HepG2 (cell line): ENCODE data around the gene SESN2. TPM values are rescaled to one million over a fixed set of nuclear protein-coding genes. Genes with fewer than 3 reads are reported as not detected.

Experiments used
- ATAC-seq: fragments of 200-7000 bp; cut with Tn5 transposase; 3 replicates; pipeline ENCODE4 v1.9.1; 2020; ENCODE audit warnings: mild to moderate bottlenecking, moderate library complexity
- BruUV-seq: library from RNA; stranded (reverse); fragments of 400-500 nt; replicated peaks from 2 replicates; lab custom pipeline; 2021; lab: Mats Ljungman, UMichigan
- CTCF ChIA-PET: fragments of 300-600 bp; formaldehyde crosslinking; extraction: SDS; loops from one replicate; lab custom pipeline; 2021; ENCODE audit warnings: low total read pairs, inconsistent platforms, low intra/inter-chr PET ratio; lab: Yijun Ruan, JAX
- POLR2A ChIA-PET: fragments of 350-600 bp; sonication (Branson Sonifier 250); formaldehyde crosslinking; loops from one replicate; lab custom pipeline; 2020; ENCODE audit warnings: antibody characterized with exemption, inconsistent platforms; lab: Yijun Ruan, JAX
- DNase-seq: peaks from one replicate; pipeline ENCODE4 v3.0.0-alpha.2; 2015; ENCODE audit warnings: low spot score
- FAIRE-seq: peaks from 3 replicates; lab custom pipeline; 2011; peaks lifted over from hg19 to GRCh38; lab: Jason Lieb, UNC
- H2AFZ ChIP-seq: one replicate; pipeline ENCODE4 v1.6.1; 2011; ENCODE audit warnings: low read length, inconsistent platforms
- H3K27ac ChIP-seq: fragments of 300-600 bp; 3 replicates; pipeline ENCODE4 v1.8.0; 2011; ENCODE audit warnings: mixed run types, mild to moderate bottlenecking, mixed read lengths, low read length, inconsistent platforms; ENCODE audit not compliant: insufficient read depth; ENCODE audit errors: extremely low read length
- H3K27me3 ChIP-seq, 2 experiments: fragments of 200-600 bp in 1 of 2; 2 replicates in 1 of 2; 3 replicates in 1 of 2; pipeline versions ENCODE4 v1.6.0 to v1.8.0; 2011; ENCODE audit warnings: low read length in 2 of 2, mild to moderate bottlenecking in 2 of 2, moderate library complexity in 2 of 2, inconsistent platforms in 1 of 2; ENCODE audit not compliant: insufficient read depth in 2 of 2, control insufficient read depth in 1 of 2
- H3K36me3 ChIP-seq, 2 experiments: fragments of 200-600 bp in 1 of 2; replicated peaks in 1 of 2; 2 replicates in 1 of 2; 3 replicates in 1 of 2; pipeline versions ENCODE4 v1.5.1 to v1.8.0; 2011; ENCODE audit warnings: low read length in 2 of 2, inconsistent platforms in 1 of 2; ENCODE audit not compliant: insufficient read depth in 2 of 2, control insufficient read depth in 1 of 2
- H3K4me1 ChIP-seq: 2 replicates; pipeline ENCODE4 v1.5.1; 2012; ENCODE audit warnings: low read length, inconsistent platforms; ENCODE audit not compliant: insufficient read depth
- H3K4me2 ChIP-seq: 2 replicates; pipeline ENCODE4 v1.6.0; 2011; ENCODE audit warnings: low read depth, low read length, inconsistent platforms
- H3K4me3 ChIP-seq, 3 experiments: fragments of 200-600 bp in 1 of 3; sonication (generic), shearing (Covaris generic) in 1 of 3; replicated peaks in 1 of 3; 2 replicates each; pipeline ENCODE4 v1.5.1; 2011 to 2016; ENCODE audit warnings: low read length in 3 of 3, inconsistent platforms in 2 of 3, low read depth in 2 of 3, mild to moderate bottlenecking in 2 of 3, control low read depth in 1 of 3, mixed read lengths in 1 of 3; ENCODE audit not compliant: insufficient read depth in 1 of 3
- H3K79me2 ChIP-seq: one replicate; pipeline ENCODE4 v1.6.1; 2011; ENCODE audit warnings: low read length, inconsistent platforms; ENCODE audit not compliant: insufficient read depth
- H3K9ac ChIP-seq: 2 replicates; pipeline ENCODE4 v1.6.0; 2011; ENCODE audit warnings: mild to moderate bottlenecking, low read depth, low read length, inconsistent platforms; ENCODE audit not compliant: insufficient read depth
- H3K9me3 ChIP-seq: 2 replicates; pipeline ENCODE4 v1.5.1; 2012; ENCODE audit warnings: mild to moderate bottlenecking, low read length
- H4K20me1 ChIP-seq: 2 replicates; pipeline ENCODE4 v1.6.0; 2011; ENCODE audit warnings: inconsistent platforms, mild to moderate bottlenecking, low read length, moderate library complexity; ENCODE audit not compliant: insufficient read depth
- ETV5 ChIP-seq: IDR thresholded peaks from 2 replicates; pipeline ENCODE4 v1.6.1; 2018; ENCODE audit warnings: missing biosample characterization, missing genetic modification reagents, inconsistent platforms, borderline replicate concordance
- GABPA ChIP-seq, 2 experiments: IDR thresholded peaks; 2 replicates each; pipeline ENCODE4 v1.6.1; 2011 to 2016; ENCODE audit warnings: low read depth in 2 of 2, low read length in 1 of 2, missing biosample characterization in 1 of 2, missing genetic modification characterization in 1 of 2
- HDAC2 ChIP-seq: sonication (generic); formaldehyde crosslinking; IDR thresholded peaks from 2 replicates; pipeline ENCODE4 v1.4.0; 2020; ENCODE audit warnings: missing genetic modification reagents
- ISX ChIP-seq: sonication (generic); formaldehyde crosslinking; conservative IDR thresholded peaks from 2 replicates; pipeline ENCODE4 v1.5.0; 2020; ENCODE audit warnings: missing genetic modification reagents
- MAFF ChIP-seq: IDR thresholded peaks from 2 replicates; pipeline ENCODE4 v1.6.1; 2011; ENCODE audit warnings: low read depth, low read length, improper control_type of control experiment
- MAFK ChIP-seq, 2 experiments: IDR thresholded peaks in 1 of 2; conservative IDR thresholded peaks in 1 of 2; 2 replicates each; pipeline ENCODE4 v1.6.1; 2011; ENCODE audit warnings: improper control_type of control experiment in 2 of 2, low read length in 2 of 2
- PATZ1 ChIP-seq: sonication (generic); formaldehyde crosslinking; IDR thresholded peaks from 2 replicates; pipeline ENCODE4 v1.4.0; 2020; ENCODE audit warnings: missing genetic modification reagents
- PITX1 ChIP-seq: sonication (generic); formaldehyde crosslinking; IDR thresholded peaks from 2 replicates; pipeline ENCODE4 v1.5.1; 2020; ENCODE audit warnings: mild to moderate bottlenecking, missing genetic modification reagents
- RBM22 ChIP-seq: fragments of 200-400 bp; formaldehyde crosslinking; optimal IDR thresholded peaks from 2 replicates; pipeline ENCODE3; 2017; ENCODE audit warnings: mild to moderate bottlenecking, low read length, moderate library complexity
- SALL1 ChIP-seq: sonication (generic); formaldehyde crosslinking; IDR thresholded peaks from 2 replicates; pipeline ENCODE4 v1.8.0; 2022; ENCODE audit warnings: mild to moderate bottlenecking, missing genetic modification reagents
- TARDBP ChIP-seq: sonication (generic); formaldehyde crosslinking; IDR thresholded peaks from 2 replicates; pipeline ENCODE4 v1.8.0; 2022; ENCODE audit warnings: mild to moderate bottlenecking, missing genetic modification reagents
- ZFP37 ChIP-seq: sonication (generic); formaldehyde crosslinking; IDR thresholded peaks from 2 replicates; pipeline ENCODE4 v1.4.0; 2020; ENCODE audit warnings: missing genetic modification reagents, borderline replicate concordance
- ZNF607 ChIP-seq: sonication (generic); formaldehyde crosslinking; IDR thresholded peaks from 2 replicates; pipeline ENCODE4 v1.5.1; 2020; ENCODE audit warnings: missing genetic modification reagents, mild to moderate bottlenecking, borderline replicate concordance
- WGBS: methylation state at CpG from one replicate; pipeline ENCODE4 v1.1.6; 2017; ENCODE audit warnings: low lambda C conversion rate; 5-methylcytosine and 5-hydroxymethylcytosine counted together
- in situ Hi-C: cut with HindIII; loops from 2 replicates; pipeline ENCODE4 v1.10.0; 2017; ENCODE audit warnings: low pct_unique_long_range_greater_than_20kb; ENCODE audit not compliant: extremely low pct_ligation_motif_present
- intact Hi-C: fragments of 100-400 bp; cut with micrococcal nuclease; formaldehyde crosslinking; loops from one replicate; pipeline ENCODE4 v1.10.0; 2022; ENCODE audit not compliant: unreplicated experiment
- polyA plus RNA-seq, 8 experiments: library from polyadenylated mRNA; depleted of rRNA in 3 of 8; stranded (reverse) in 7 of 8; unstranded in 1 of 8; fragments of >200 nt; fragmentation: Illumina TruSeq in 4 of 8; extraction: Trizol in 4 of 8; gene quantifications; 2 replicates each; pipeline versions ENCODE4 v1.2.1 to v1.2.3, GENCODE V29; 2011 to 2016; ENCODE audit warnings: low read depth in 4 of 8, missing spikeins in 1 of 8, mixed read lengths in 1 of 8; ENCODE audit not compliant: insufficient read depth in 1 of 8
- total RNA-seq, 5 experiments: library from RNA; depleted of rRNA; stranded (reverse); fragments of >200 nt; fragmentation: Illumina TruSeq; extraction: Trizol; gene quantifications; 2 replicates each; pipeline ENCODE4 v1.2.3, GENCODE V29; 2016; ENCODE audit warnings: low read depth in 1 of 5
- TF ChIP-seq, protein P1 (sequence below): sonication (generic); formaldehyde crosslinking; conservative IDR thresholded peaks from 2 replicates; pipeline ENCODE4 v1.4.0; 2020; ENCODE audit warnings: mild to moderate bottlenecking, missing genetic modification reagents, moderate library complexity

SESN2 gene
- total and polyA plus RNA-seq, 2 of the 13 experiments (the other 11 are each of a cell fraction or from before 2014, with no cell fraction given): 13.2 to 19.1 TPM

- Histone ChIP-seq H2AFZ (no peak overlapping the region), H3K9ac (no peak overlapping the region), H3K4me2 (peak overlapping the region; percentile 18; the same call in 1 of the 2 replicates), H3K79me2 (peaks cover 73% of the 10 kb centered on the region), H3K36me3 (peaks cover 2 to 20% of the 10 kb centered on the region in 2 experiments; a peak in 4 of 5 replicates), H3K9me3 (no peaks in the 10 kb centered on the region), H3K4me3 (no peak overlapping the region), H3K27ac (peak overlapping the region; percentile 7), H3K27me3 (no peaks in the 10 kb centered on the region), H4K20me1 (peaks cover 57% of the 10 kb centered on the region), H3K4me1 (peaks cover 82% of the 10 kb centered on the region)
- in situ Hi-C loops: no loop called here
- 60% methylated on average over 4 of the region's 5 CpGs for WGBS
- peak; percentile 30 for FAIRE-seq
- BruUV-seq: no TSS peak
- no peak for DNase-seq
- intact Hi-C loops: loop anchor here (10.0 kb wide), 1 partner anchor 58 kb away; the partner anchor contains the start of gene MED18
- TF ChIP-seq ETV5 (CRISPR knock-in tag) (peak; percentile 38; the same call in 1 of the 2 replicates), PATZ1 (CRISPR knock-in tag) (peak; percentile 39; the same call in 1 of the 2 replicates), MAFK (conservative IDR thresholded peaks at IDR 0.05 in 1 of 2, IDR thresholded peaks at IDR 0.05 in 1 of 2; ENCODE audit: low read length in 2 of 2) (peak; percentile 68 to 78), ZFP37 (no peak), MAFF (peak; percentile 71), TARDBP (CRISPR knock-in tag) (0 out of 2 replicates have a peak, but pooled peaks have one; percentile 15), PITX1 (0 out of 2 replicates have a peak, but pooled peaks have one; percentile 16), ZNF607 (CRISPR knock-in tag) (no peak), RBM22 (peak; percentile 1), ISX (CRISPR knock-in tag) (no peak), GABPA (IDR thresholded peaks at IDR 0.05; ENCODE audit: low read depth, low read length) (no peak), GABPA (CRISPR knock-in tag; IDR thresholded peaks at IDR 0.05; ENCODE audit: low read depth) (0 out of 2 replicates have a peak, but pooled peaks have one; percentile 17), SALL1 (CRISPR knock-in tag) (0 out of 2 replicates have a peak, but pooled peaks have one; percentile 24), HDAC2 (CRISPR knock-in tag) (no peak)
- TF ChIP-seq, protein P1, sequence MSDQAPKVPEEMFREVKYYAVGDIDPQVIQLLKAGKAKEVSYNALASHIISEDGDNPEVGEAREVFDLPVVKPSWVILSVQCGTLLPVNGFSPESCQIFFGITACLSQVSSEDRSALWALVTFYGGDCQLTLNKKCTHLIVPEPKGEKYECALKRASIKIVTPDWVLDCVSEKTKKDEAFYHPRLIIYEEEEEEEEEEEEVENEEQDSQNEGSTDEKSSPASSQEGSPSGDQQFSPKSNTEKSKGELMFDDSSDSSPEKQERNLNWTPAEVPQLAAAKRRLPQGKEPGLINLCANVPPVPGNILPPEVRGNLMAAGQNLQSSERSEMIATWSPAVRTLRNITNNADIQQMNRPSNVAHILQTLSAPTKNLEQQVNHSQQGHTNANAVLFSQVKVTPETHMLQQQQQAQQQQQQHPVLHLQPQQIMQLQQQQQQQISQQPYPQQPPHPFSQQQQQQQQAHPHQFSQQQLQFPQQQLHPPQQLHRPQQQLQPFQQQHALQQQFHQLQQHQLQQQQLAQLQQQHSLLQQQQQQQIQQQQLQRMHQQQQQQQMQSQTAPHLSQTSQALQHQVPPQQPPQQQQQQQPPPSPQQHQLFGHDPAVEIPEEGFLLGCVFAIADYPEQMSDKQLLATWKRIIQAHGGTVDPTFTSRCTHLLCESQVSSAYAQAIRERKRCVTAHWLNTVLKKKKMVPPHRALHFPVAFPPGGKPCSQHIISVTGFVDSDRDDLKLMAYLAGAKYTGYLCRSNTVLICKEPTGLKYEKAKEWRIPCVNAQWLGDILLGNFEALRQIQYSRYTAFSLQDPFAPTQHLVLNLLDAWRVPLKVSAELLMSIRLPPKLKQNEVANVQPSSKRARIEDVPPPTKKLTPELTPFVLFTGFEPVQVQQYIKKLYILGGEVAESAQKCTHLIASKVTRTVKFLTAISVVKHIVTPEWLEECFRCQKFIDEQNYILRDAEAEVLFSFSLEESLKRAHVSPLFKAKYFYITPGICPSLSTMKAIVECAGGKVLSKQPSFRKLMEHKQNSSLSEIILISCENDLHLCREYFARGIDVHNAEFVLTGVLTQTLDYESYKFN: 0 out of 2 replicates have a peak, but pooled peaks have one; percentile 27
- ChIA-PET POLR2A (interaction anchor here (0.7 to 1.7 kb wide), 4 partner anchors 9 to 62 kb away, joined by 3 to 10 read pairs (median 4); partner anchors contain the start of gene MED18), CTCF (no interaction called here)
- peak; percentile 54; the same call in 2 of the 3 replicates for ATAC-seq
Observed at GRCh38 chr1:28266920-28267322, 7.6 kb downstream of the SESN2 start.
